Fibroblast of lung (primary cell): ENCODE data around the gene RAP1GDS1.
"Not testable (repeated sequence)": the region's sequence is repeated elsewhere in the genome, so short reads cannot be mapped to it uniquely, and the experiment has no call there.

ENCODE experiments used
- EZH2 ChIP-seq: IDR thresholded peaks from 2 replicates; pipeline ENCODE4 v1.5.1; 2012; ENCODE audit warnings: low read length, control low read depth, mild to moderate bottlenecking; ENCODE audit errors: missing control alignments
- TF ChIP-seq, protein P1 (sequence below), 2 donors: IDR thresholded peaks in 1 of 2; conservative IDR thresholded peaks in 1 of 2; 1 replicate in 1 of 2; 2 replicates in 1 of 2; pipeline ENCODE4 v1.5.1; 2011 to 2012; ENCODE audit warnings: low read length in 2 of 2, control low read depth in 1 of 2, inconsistent platforms in 1 of 2, low read depth in 1 of 2, mild to moderate bottlenecking in 1 of 2

DNA sequence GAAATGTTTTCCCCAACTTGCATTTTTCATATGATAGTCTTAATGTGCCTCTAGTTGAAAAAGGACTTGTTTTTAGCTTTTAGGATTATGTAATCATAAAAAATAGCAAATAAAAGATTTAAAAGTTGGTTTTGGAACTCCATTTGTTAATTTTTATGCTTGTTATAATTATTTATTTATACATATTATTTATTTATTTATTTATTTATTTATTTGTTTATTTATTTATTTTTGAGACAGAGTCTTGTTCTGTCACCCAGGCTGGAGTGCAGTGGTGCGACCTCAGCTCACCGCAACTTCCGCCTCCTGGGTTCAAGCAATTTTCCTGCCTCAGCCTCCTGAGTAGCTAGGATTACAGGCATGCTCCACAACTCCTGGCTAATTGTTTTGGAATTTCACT, 159.0 kb downstream of the RAP1GDS1 start:
- not testable (repeated sequence) for TF ChIP-seq EZH2
- TF ChIP-seq, protein P1, sequence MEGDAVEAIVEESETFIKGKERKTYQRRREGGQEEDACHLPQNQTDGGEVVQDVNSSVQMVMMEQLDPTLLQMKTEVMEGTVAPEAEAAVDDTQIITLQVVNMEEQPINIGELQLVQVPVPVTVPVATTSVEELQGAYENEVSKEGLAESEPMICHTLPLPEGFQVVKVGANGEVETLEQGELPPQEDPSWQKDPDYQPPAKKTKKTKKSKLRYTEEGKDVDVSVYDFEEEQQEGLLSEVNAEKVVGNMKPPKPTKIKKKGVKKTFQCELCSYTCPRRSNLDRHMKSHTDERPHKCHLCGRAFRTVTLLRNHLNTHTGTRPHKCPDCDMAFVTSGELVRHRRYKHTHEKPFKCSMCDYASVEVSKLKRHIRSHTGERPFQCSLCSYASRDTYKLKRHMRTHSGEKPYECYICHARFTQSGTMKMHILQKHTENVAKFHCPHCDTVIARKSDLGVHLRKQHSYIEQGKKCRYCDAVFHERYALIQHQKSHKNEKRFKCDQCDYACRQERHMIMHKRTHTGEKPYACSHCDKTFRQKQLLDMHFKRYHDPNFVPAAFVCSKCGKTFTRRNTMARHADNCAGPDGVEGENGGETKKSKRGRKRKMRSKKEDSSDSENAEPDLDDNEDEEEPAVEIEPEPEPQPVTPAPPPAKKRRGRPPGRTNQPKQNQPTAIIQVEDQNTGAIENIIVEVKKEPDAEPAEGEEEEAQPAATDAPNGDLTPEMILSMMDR (conservative IDR thresholded peaks at IDR 0.05 in 1 of 2, IDR thresholded peaks at IDR 0.05 in 1 of 2; ENCODE audit: low read depth in 1 of 2, low read length in 2 of 2): not testable (repeated sequence)
